Epithelial cell of esophagus (primary cell): ENCODE results near the gene INPPL1.

ENCODE experiments used
- DNase-seq: peaks from one replicate; pipeline ENCODE4 v3.0.0; 2010; ENCODE audit warnings: low read depth
- H3K4me3 ChIP-seq: 2 replicates; pipeline ENCODE4 v1.5.1; 2011; ENCODE audit warnings: mild to moderate bottlenecking, low read length, control low read depth
- CTCF ChIP-seq: IDR thresholded peaks from 2 replicates; pipeline ENCODE4 v1.5.1; 2011; ENCODE audit warnings: low read depth, mild to moderate bottlenecking, low read length, control low read depth, inconsistent platforms; ENCODE audit not compliant: insufficient read depth; ENCODE audit errors: missing control alignments

The INPPL1 gene

GRCh38 chr11:72247584-72247983, 23.0 kb downstream of the INPPL1 start:
- DNase-seq: no peak
- TF ChIP-seq CTCF: no peak
- H3K4me3 ChIP-seq: no peak overlapping the region

- no peak for TF ChIP-seq CTCF
- no peak for DNase-seq
- no peak overlapping the region for H3K4me3 ChIP-seq
Observed at GRCh38 chr11:72249961-72250360, 25.4 kb downstream of the INPPL1 start.

- H3K4me3 ChIP-seq: no peak overlapping the region
- no peak for TF ChIP-seq CTCF
- no peak for DNase-seq
Observed at GRCh38 chr11:72250661-72251464, 26.3 kb downstream of the INPPL1 start.

GRCh38 chr11:72251614-72252013, 27.0 kb downstream of the INPPL1 start:
- no peak overlapping the region for H3K4me3 ChIP-seq
- no peak for TF ChIP-seq CTCF
- no peak for DNase-seq

- no peak overlapping the region for H3K4me3 ChIP-seq
- no peak for TF ChIP-seq CTCF
- DNase-seq: no peak
Observed at GRCh38 chr11:72253392-72253791, 28.8 kb downstream of the INPPL1 start.

GRCh38 chr11:72254299-72254993, 29.9 kb downstream of the INPPL1 start:
- H3K4me3 ChIP-seq: no peak overlapping the region
- DNase-seq: no peak
- TF ChIP-seq CTCF: no peak

GRCh38 chr11:72257570-72257969, 33.0 kb downstream of the INPPL1 start:
- no peak overlapping the region for H3K4me3 ChIP-seq
- TF ChIP-seq CTCF: no peak
- no peak for DNase-seq
